EL (cell line): ENCODE measurements around the gene IGF2BP1.

Experiments used
- DNase-seq: peaks from one replicate; pipeline ENCODE4 v3.0.0-alpha.2; 2016

IGF2BP1 gene

GRCh38 chr17:49104511-49105074, 107.4 kb downstream of the IGF2BP1 start:
- DNase-seq = peak; percentile 75
